ENCODE data around the gene PLEKHA7.

PLEKHA7 gene

DNA sequence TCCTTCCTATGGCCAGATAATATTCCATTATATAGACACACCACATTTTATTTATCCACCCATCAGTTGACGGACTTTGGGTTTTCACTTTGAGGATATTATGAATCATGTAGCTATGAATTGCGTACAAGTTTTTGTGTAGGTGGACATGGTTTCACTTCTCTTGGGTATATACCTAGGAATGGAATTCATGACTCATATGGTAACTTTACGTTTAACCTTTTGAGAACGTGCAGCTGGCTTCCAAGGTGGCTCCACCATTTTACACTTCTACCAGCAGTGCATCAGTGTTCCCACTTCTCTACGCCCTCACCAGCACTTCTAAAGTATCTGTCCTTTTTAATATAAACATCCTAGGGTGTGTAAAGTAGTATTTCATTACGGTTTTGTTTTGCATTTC, 112.0 kb downstream of the PLEKHA7 start:
- H3K4me3 ChIP-seq (IDR thresholded peaks at IDR 0.05; ENCODE audit: insufficient read depth, low read depth, low read length): no peak overlapping the region
- peaks cover 5% of the 10 kb centered on the region; the same call in 1 of the 2 replicates for H3K79me2 ChIP-seq (ENCODE audit: insufficient read depth, low read depth)
- H3K4me2 ChIP-seq: no peak overlapping the region
- no peak overlapping the region for H3K27ac ChIP-seq
- H3K4me1 ChIP-seq (ENCODE audit: low read depth, poor library complexity, severe bottlenecking): peaks cover 15% of the 10 kb centered on the region
- 0 out of 2 replicates have a peak, but pooled peaks cover 4% of the 10 kb centered on the region for H4K20me1 ChIP-seq (ENCODE audit: insufficient read depth)
- H3K36me3 ChIP-seq (ENCODE audit: insufficient read depth): no peaks in the 10 kb centered on the region
- no peaks in the 10 kb centered on the region for H3K27me3 ChIP-seq (ENCODE audit: insufficient read depth, low read depth)
- TF ChIP-seq, protein P1, sequence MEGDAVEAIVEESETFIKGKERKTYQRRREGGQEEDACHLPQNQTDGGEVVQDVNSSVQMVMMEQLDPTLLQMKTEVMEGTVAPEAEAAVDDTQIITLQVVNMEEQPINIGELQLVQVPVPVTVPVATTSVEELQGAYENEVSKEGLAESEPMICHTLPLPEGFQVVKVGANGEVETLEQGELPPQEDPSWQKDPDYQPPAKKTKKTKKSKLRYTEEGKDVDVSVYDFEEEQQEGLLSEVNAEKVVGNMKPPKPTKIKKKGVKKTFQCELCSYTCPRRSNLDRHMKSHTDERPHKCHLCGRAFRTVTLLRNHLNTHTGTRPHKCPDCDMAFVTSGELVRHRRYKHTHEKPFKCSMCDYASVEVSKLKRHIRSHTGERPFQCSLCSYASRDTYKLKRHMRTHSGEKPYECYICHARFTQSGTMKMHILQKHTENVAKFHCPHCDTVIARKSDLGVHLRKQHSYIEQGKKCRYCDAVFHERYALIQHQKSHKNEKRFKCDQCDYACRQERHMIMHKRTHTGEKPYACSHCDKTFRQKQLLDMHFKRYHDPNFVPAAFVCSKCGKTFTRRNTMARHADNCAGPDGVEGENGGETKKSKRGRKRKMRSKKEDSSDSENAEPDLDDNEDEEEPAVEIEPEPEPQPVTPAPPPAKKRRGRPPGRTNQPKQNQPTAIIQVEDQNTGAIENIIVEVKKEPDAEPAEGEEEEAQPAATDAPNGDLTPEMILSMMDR (conservative IDR thresholded peaks at IDR 0.05; ENCODE audit: low read depth, low read length): no peak
- H2AFZ ChIP-seq (ENCODE audit: low read depth): no peak overlapping the region
- H3K9ac ChIP-seq: no peak overlapping the region

DNA sequence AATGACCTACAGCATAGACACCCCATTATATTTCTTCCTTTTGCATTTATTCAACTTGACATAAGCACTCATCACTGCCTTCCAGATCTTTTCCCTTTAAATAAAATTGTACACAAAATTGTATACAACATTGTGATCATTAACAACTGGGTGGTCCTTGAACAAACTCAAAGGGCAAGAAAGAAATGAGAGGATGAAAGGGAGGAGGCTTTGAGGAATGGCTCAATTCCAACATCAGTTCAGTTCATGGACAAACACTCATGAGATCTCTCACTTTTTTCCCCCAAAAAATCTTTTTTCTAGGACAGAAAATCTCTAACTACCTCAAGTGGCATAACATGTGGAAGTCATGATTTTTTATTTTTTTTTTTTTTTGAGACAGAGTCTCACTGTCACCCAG, 113.7 kb downstream of the PLEKHA7 start:
- TF ChIP-seq, protein P1 (conservative IDR thresholded peaks at IDR 0.05; ENCODE audit: low read depth, low read length): no peak
- no peaks in the 10 kb centered on the region for H3K27me3 ChIP-seq (ENCODE audit: insufficient read depth, low read depth)
- H3K4me2 ChIP-seq: no peak overlapping the region
- no peaks in the 10 kb centered on the region for H3K36me3 ChIP-seq (ENCODE audit: insufficient read depth)
- peaks cover 10% of the 10 kb centered on the region for H3K4me1 ChIP-seq (ENCODE audit: low read depth, poor library complexity, severe bottlenecking)
- H2AFZ ChIP-seq (ENCODE audit: low read depth): no peak overlapping the region
- H3K79me2 ChIP-seq (ENCODE audit: insufficient read depth, low read depth): peaks cover 5% of the 10 kb centered on the region; the same call in 1 of the 2 replicates
- 0 out of 2 replicates have a peak, but pooled peaks cover 4% of the 10 kb centered on the region for H4K20me1 ChIP-seq (ENCODE audit: insufficient read depth)
- no peak overlapping the region for H3K27ac ChIP-seq
- H3K4me3 ChIP-seq (IDR thresholded peaks at IDR 0.05; ENCODE audit: insufficient read depth, low read depth, low read length): no peak overlapping the region
- H3K9ac ChIP-seq: no peak overlapping the region

GRCh38 chr11:16899708-16900303, 114.4 kb downstream of the PLEKHA7 start:
- 0 out of 2 replicates have a peak, but pooled peaks cover 4% of the 10 kb centered on the region for H4K20me1 ChIP-seq (ENCODE audit: insufficient read depth)
- H3K27me3 ChIP-seq (ENCODE audit: insufficient read depth, low read depth): no peaks in the 10 kb centered on the region
- H3K9ac ChIP-seq: no peak overlapping the region
- TF ChIP-seq, protein P1 (conservative IDR thresholded peaks at IDR 0.05; ENCODE audit: low read depth, low read length): no peak
- peaks cover 8% of the 10 kb centered on the region for H3K4me1 ChIP-seq (ENCODE audit: low read depth, poor library complexity, severe bottlenecking)
- no peak overlapping the region for H3K27ac ChIP-seq
- no peak overlapping the region for H2AFZ ChIP-seq (ENCODE audit: low read depth)
- H3K4me2 ChIP-seq: no peak overlapping the region
- peaks cover 5% of the 10 kb centered on the region; the same call in 1 of the 2 replicates for H3K79me2 ChIP-seq (ENCODE audit: insufficient read depth, low read depth)
- no peaks in the 10 kb centered on the region for H3K36me3 ChIP-seq (ENCODE audit: insufficient read depth)
- no peak overlapping the region for H3K4me3 ChIP-seq (IDR thresholded peaks at IDR 0.05; ENCODE audit: insufficient read depth, low read depth, low read length)

- Histone ChIP-seq H3K36me3 (ENCODE audit: insufficient read depth) (no peaks in the 10 kb centered on the region), H3K27me3 (ENCODE audit: insufficient read depth, low read depth) (no peaks in the 10 kb centered on the region), H2AFZ (ENCODE audit: low read depth) (no peak overlapping the region), H4K20me1 (ENCODE audit: insufficient read depth) (0 out of 2 replicates have a peak, but pooled peaks cover 4% of the 10 kb centered on the region), H3K9ac (no peak overlapping the region), H3K27ac (no peak overlapping the region), H3K4me2 (no peak overlapping the region), H3K79me2 (ENCODE audit: insufficient read depth, low read depth) (peaks cover 5% of the 10 kb centered on the region; the same call in 1 of the 2 replicates), H3K4me3 (IDR thresholded peaks at IDR 0.05; ENCODE audit: insufficient read depth, low read depth, low read length) (no peak overlapping the region), H3K4me1 (ENCODE audit: low read depth, poor library complexity, severe bottlenecking) (peaks cover 8% of the 10 kb centered on the region)
- TF ChIP-seq, protein P1 (conservative IDR thresholded peaks at IDR 0.05; ENCODE audit: low read depth, low read length): no peak
These were observed 115.8 kb downstream of the PLEKHA7 start for GRCh38 chr11:16898274-16898985.
